Caco-2 (cell line): ENCODE data around the gene PRDM15. TPM values are rescaled to one million over a fixed set of nuclear protein-coding genes. Genes with fewer than 3 reads are reported as not detected.

Experiments
- BruUV-seq: library from RNA; stranded (reverse); fragments of 400-500 nt; replicated peaks from 2 replicates; lab custom pipeline; 2021; lab: Mats Ljungman, UMichigan
- CTCF ChIA-PET: fragments of 300-600 bp; sonication (Branson Sonifier 250); formaldehyde crosslinking; loops from one replicate; lab custom pipeline; 2022; ENCODE audit warnings: antibody characterized with exemption; lab: Charles Lee
- POLR2A ChIA-PET: fragments of 300-600 bp; sonication (Branson Sonifier 250); formaldehyde crosslinking; loops from one replicate; lab custom pipeline; 2022; ENCODE audit warnings: antibody characterized with exemption; lab: Charles Lee
- DNase-seq, 2 experiments: peaks; one replicate each; pipeline versions ENCODE4 v3.0.0 to v3.0.0-alpha.2; 2020 to 2022
- H3K27me3 ChIP-seq: replicated peaks from 2 replicates; pipeline ENCODE4 v1.6.0; 2011; ENCODE audit warnings: low read length; ENCODE audit not compliant: control insufficient read depth, insufficient read depth
- H3K36me3 ChIP-seq: 2 replicates; pipeline ENCODE4 v1.5.1; 2011; ENCODE audit warnings: low read length; ENCODE audit not compliant: control insufficient read depth, insufficient read depth
- H3K4me1 ChIP-seq: fragments of 250-450 bp; sonication (Bioruptor Pico); 2 replicates; pipeline ENCODE4 v1.5.1; 2020; ENCODE audit warnings: mild to moderate bottlenecking
- H3K4me3 ChIP-seq: 2 replicates; pipeline ENCODE4 v1.5.1; 2011; ENCODE audit warnings: low read depth, mild to moderate bottlenecking, control low read depth, low read length
- H3K9me3 ChIP-seq: fragments of 250-450 bp; sonication (Bioruptor Pico); 2 replicates; pipeline ENCODE4 v1.5.1; 2020; ENCODE audit warnings: mild to moderate bottlenecking, moderate library complexity
- H3K27ac Mint-ChIP-seq: one replicate; pipeline ENCODE4 v1.8.0; 2022; ENCODE audit warnings: mixed read lengths; ENCODE audit not compliant: unreplicated experiment
- H3K27me3 Mint-ChIP-seq: one replicate; pipeline ENCODE4 v1.8.0; 2022; ENCODE audit warnings: mixed read lengths; ENCODE audit not compliant: insufficient read depth, unreplicated experiment
- H3K36me3 Mint-ChIP-seq: one replicate; pipeline ENCODE4 v1.8.0; 2022; ENCODE audit warnings: mild to moderate bottlenecking, mixed read lengths; ENCODE audit not compliant: insufficient read depth, unreplicated experiment
- H3K4me1 Mint-ChIP-seq: one replicate; pipeline ENCODE4 v1.8.0; 2022; ENCODE audit warnings: low read depth, mixed read lengths; ENCODE audit not compliant: unreplicated experiment
- H3K4me3 Mint-ChIP-seq: one replicate; pipeline ENCODE4 v1.8.0; 2022; ENCODE audit warnings: mild to moderate bottlenecking, moderate library complexity, mixed read lengths; ENCODE audit not compliant: unreplicated experiment
- H3K9me3 Mint-ChIP-seq: one replicate; pipeline ENCODE4 v1.8.0; 2022; ENCODE audit warnings: mixed read lengths; ENCODE audit not compliant: unreplicated experiment
- CTCF ChIP-seq, 2 experiments: fragments of 200-600 bp in 1 of 2; IDR thresholded peaks; 1 replicate in 1 of 2; 2 replicates in 1 of 2; pipeline versions ENCODE4 v1.5.1 to v1.8.0; 2011 to 2022; ENCODE audit warnings: antibody characterized with exemption in 1 of 2, control low read depth in 1 of 2, inconsistent platforms in 1 of 2, low read depth in 1 of 2, low read length in 1 of 2, mild to moderate bottlenecking in 1 of 2, moderate library complexity in 1 of 2; ENCODE audit not compliant: insufficient read depth in 1 of 2, severe bottlenecking in 1 of 2, unreplicated experiment in 1 of 2
- intact Hi-C: fragments of 100-400 bp; cut with micrococcal nuclease; formaldehyde crosslinking; loops from one replicate; pipeline ENCODE4 v1.10.0; 2022; ENCODE audit not compliant: unreplicated experiment
- total RNA-seq: library from RNA; stranded (reverse); gene quantifications from 2 replicates; pipeline ENCODE4 v1.2.3, GENCODE V29; 2022

The PRDM15 gene
- total RNA-seq, 1 experiment from 2014 or later, result 5.6 TPM

GRCh38 chr21:41831453-41831831 is 47.7 kb downstream of the PRDM15 start:
- DNase-seq, result no peak
- Histone ChIP-seq H3K36me3 (no peaks in the 10 kb centered on the region), H3K4me3 (no peak overlapping the region), H3K4me1 (no peaks in the 10 kb centered on the region), H3K27me3 (no peaks in the 10 kb centered on the region), H3K9me3 (no peaks in the 10 kb centered on the region)
- Mint-ChIP-seq H3K36me3 (peaks cover 7% of the 10 kb centered on the region), H3K27me3 (no peaks in the 10 kb centered on the region), H3K9me3 (no peaks in the 10 kb centered on the region), H3K4me3 (no peak overlapping the region), H3K27ac (no peak overlapping the region), H3K4me1 (peaks cover 6% of the 10 kb centered on the region)
- BruUV-seq, result no TSS peak
- intact Hi-C loops, result no loop called here
- no peak for TF ChIP-seq CTCF (IDR thresholded peaks at IDR 0.05; ENCODE audit: insufficient read depth in 1 of 2, low read depth in 1 of 2, low read length in 1 of 2, severe bottlenecking in 1 of 2, unreplicated experiment in 1 of 2)
- CTCF ChIA-PET, result no interaction called here
- POLR2A ChIA-PET, result no interaction called here

- POLR2A ChIA-PET, result no interaction called here
- Histone ChIP-seq H3K4me3 (no peak overlapping the region), H3K9me3 (no peaks in the 10 kb centered on the region), H3K27me3 (no peaks in the 10 kb centered on the region), H3K4me1 (no peaks in the 10 kb centered on the region), H3K36me3 (no peaks in the 10 kb centered on the region)
- intact Hi-C loops, result no loop called here
- DNase-seq, result no peak
- CTCF ChIA-PET, result no interaction called here
- Mint-ChIP-seq H3K9me3 (no peaks in the 10 kb centered on the region), H3K4me1 (peaks cover 3% of the 10 kb centered on the region), H3K36me3 (peaks cover 2% of the 10 kb centered on the region), H3K27ac (no peak overlapping the region), H3K4me3 (no peak overlapping the region), H3K27me3 (no peaks in the 10 kb centered on the region)
- TF ChIP-seq CTCF (IDR thresholded peaks at IDR 0.05; ENCODE audit: insufficient read depth in 1 of 2, low read depth in 1 of 2, low read length in 1 of 2, severe bottlenecking in 1 of 2, unreplicated experiment in 1 of 2), result no peak
- BruUV-seq, result no TSS peak
These were observed 48.2 kb downstream of the PRDM15 start for GRCh38 chr21:41830764-41831452.

- intact Hi-C loops, result no loop called here
- no peaks in the 10 kb centered on the region for H3K4me1 ChIP-seq
- Mint-ChIP-seq H3K4me1 (no peaks in the 10 kb centered on the region), H3K9me3 (no peaks in the 10 kb centered on the region), H3K36me3 (no peaks in the 10 kb centered on the region), H3K27ac (no peak overlapping the region), H3K4me3 (no peak overlapping the region), H3K27me3 (no peaks in the 10 kb centered on the region)
- POLR2A ChIA-PET, result no interaction called here
- DNase-seq, result no peak
- H3K27me3 ChIP-seq, result no peaks in the 10 kb centered on the region
- H3K9me3 ChIP-seq, result no peaks in the 10 kb centered on the region
- no TSS peak for BruUV-seq
- H3K4me3 ChIP-seq, result no peak overlapping the region
- no peaks in the 10 kb centered on the region for H3K36me3 ChIP-seq
- TF ChIP-seq CTCF (IDR thresholded peaks at IDR 0.05; ENCODE audit: insufficient read depth in 1 of 2, low read depth in 1 of 2, low read length in 1 of 2, severe bottlenecking in 1 of 2, unreplicated experiment in 1 of 2), result no peak
- CTCF ChIA-PET, result no interaction called here
These were observed 48.9 kb downstream of the PRDM15 start for GRCh38 chr21:41830145-41830707.
